Panc1 (cell line): Measurements from ENCODE around the gene RPUSD1. TPM values are rescaled to one million over a fixed set of nuclear protein-coding genes. Genes with fewer than 3 reads are reported as not detected.
A peak's percentile ranks its signal among the peaks of the same experiment; 100 is the strongest.

ENCODE experiments used
- ATAC-seq: fragments of 200-7000 bp; cut with Tn5 transposase; 2 replicates; pipeline ENCODE4 v1.9.1; 2020; ENCODE audit warnings: mild to moderate bottlenecking, moderate library complexity
- BruUV-seq: library from RNA; stranded (reverse); fragments of 400-500 nt; replicated peaks from 2 replicates; lab custom pipeline; 2021; lab: Mats Ljungman, UMichigan
- CTCF ChIA-PET: fragments of 300-600 bp; sonication (Branson Sonifier 250); formaldehyde crosslinking; loops from one replicate; lab custom pipeline; 2022; ENCODE audit warnings: antibody characterized with exemption; lab: Charles Lee
- POLR2A ChIA-PET: fragments of 300-600 bp; sonication (Branson Sonifier 250); formaldehyde crosslinking; loops from one replicate; lab custom pipeline; 2022; ENCODE audit warnings: antibody characterized with exemption; lab: Charles Lee
- DNase-seq: peaks from one replicate; pipeline ENCODE4 v3.0.0-alpha.2; 2010; ENCODE audit warnings: low read depth, low spot score
- H3K27ac ChIP-seq: 2 replicates; pipeline ENCODE4 v1.5.1; 2011; ENCODE audit warnings: mild to moderate bottlenecking, low read length, inconsistent platforms
- H3K27me3 ChIP-seq: fragments of 200-500 bp; sonication (Bioruptor generic); 2 replicates; pipeline ENCODE4 v1.6.0; 2014; ENCODE audit warnings: low read length, inconsistent platforms; ENCODE audit not compliant: control insufficient read depth, insufficient read depth
- H3K36me3 ChIP-seq: fragments of 200-500 bp; sonication (Bioruptor generic); 2 replicates; pipeline ENCODE4 v1.5.1; 2014; ENCODE audit warnings: inconsistent platforms, mild to moderate bottlenecking, low read length, moderate library complexity; ENCODE audit not compliant: control insufficient read depth, insufficient read depth
- H3K4me1 ChIP-seq: 2 replicates; pipeline ENCODE4 v1.5.1; 2011; ENCODE audit warnings: inconsistent platforms, mild to moderate bottlenecking, low read length, moderate library complexity; ENCODE audit not compliant: control insufficient read depth, insufficient read depth
- H3K4me3 ChIP-seq, 2 experiments: 2 replicates each; pipeline ENCODE4 v1.5.1; 2011 to 2012; ENCODE audit warnings: low read depth in 2 of 2, low read length in 2 of 2, mild to moderate bottlenecking in 2 of 2, inconsistent platforms in 1 of 2, moderate library complexity in 1 of 2
- H3K9me3 ChIP-seq: fragments of 200-500 bp; sonication (Bioruptor generic); 2 replicates; pipeline ENCODE4 v1.5.1; 2014; ENCODE audit warnings: low read depth, mild to moderate bottlenecking, inconsistent platforms, low read length, moderate library complexity; ENCODE audit not compliant: control insufficient read depth, insufficient read depth
- CTCF ChIP-seq: fragments of 450-650 bp; IDR thresholded peaks from 2 replicates; pipeline ENCODE4 v1.5.1; 2017; ENCODE audit warnings: mild to moderate bottlenecking
- POLR2AphosphoS5 ChIP-seq: IDR thresholded peaks from 2 replicates; pipeline ENCODE4 v1.6.1; 2012; ENCODE audit warnings: mild to moderate bottlenecking, low read depth, low read length, moderate library complexity
- SIN3A ChIP-seq: IDR thresholded peaks from 2 replicates; pipeline ENCODE4 v1.6.1; 2012; ENCODE audit warnings: low read depth, mild to moderate bottlenecking, low read length, moderate library complexity, borderline replicate concordance; ENCODE audit not compliant: insufficient read depth
- in situ Hi-C: cut with HindIII; loops from 2 replicates; pipeline ENCODE4 v1.10.0; 2016; ENCODE audit warnings: low sequenced_read_pairs, low pct_unique_long_range_greater_than_20kb
- intact Hi-C: fragments of 100-400 bp; cut with micrococcal nuclease; formaldehyde crosslinking; loops from one replicate; pipeline ENCODE4 v1.10.0; 2022; ENCODE audit not compliant: unreplicated experiment
- total RNA-seq: library from RNA; stranded (reverse); gene quantifications from one replicate; pipeline ENCODE4 v1.2.1, GENCODE V29; 2021; ENCODE audit not compliant: unreplicated experiment
- TF ChIP-seq, protein P1 (sequence below), 2 experiments: IDR thresholded peaks; 2 replicates each; pipeline ENCODE4 v1.6.1; 2011 to 2012; ENCODE audit warnings: low read depth in 2 of 2, control low read depth in 1 of 2, low read length in 1 of 2, mild to moderate bottlenecking in 1 of 2, moderate library complexity in 1 of 2; ENCODE audit not compliant: insufficient read depth in 1 of 2

Gene RPUSD1
- total RNA-seq, 1 experiment from 2014 or later: 61.1 TPM

- in situ Hi-C loops (no loop called here), intact Hi-C loops (no loop called here)
- peaks cover 48% of the 10 kb centered on the region for H3K4me1 ChIP-seq
- H3K27me3 ChIP-seq: no peaks in the 10 kb centered on the region
- H3K4me3 ChIP-seq: peak within 1 kb of the TSS in 1 of 2 experiments; percentile 7; a peak in 1 of 4 replicates
- ATAC-seq (peak; percentile 41), DNase-seq (no peak)
- CTCF ChIA-PET: no interaction called here
- POLR2A ChIA-PET: no interaction called here
- no peaks in the 10 kb centered on the region for H3K36me3 ChIP-seq
- H3K27ac ChIP-seq: no peak within 1 kb of the TSS
- no peaks in the 10 kb centered on the region for H3K9me3 ChIP-seq
- no TSS peak for BruUV-seq
- TF ChIP-seq CTCF: no peak
- TF ChIP-seq, protein P1, sequence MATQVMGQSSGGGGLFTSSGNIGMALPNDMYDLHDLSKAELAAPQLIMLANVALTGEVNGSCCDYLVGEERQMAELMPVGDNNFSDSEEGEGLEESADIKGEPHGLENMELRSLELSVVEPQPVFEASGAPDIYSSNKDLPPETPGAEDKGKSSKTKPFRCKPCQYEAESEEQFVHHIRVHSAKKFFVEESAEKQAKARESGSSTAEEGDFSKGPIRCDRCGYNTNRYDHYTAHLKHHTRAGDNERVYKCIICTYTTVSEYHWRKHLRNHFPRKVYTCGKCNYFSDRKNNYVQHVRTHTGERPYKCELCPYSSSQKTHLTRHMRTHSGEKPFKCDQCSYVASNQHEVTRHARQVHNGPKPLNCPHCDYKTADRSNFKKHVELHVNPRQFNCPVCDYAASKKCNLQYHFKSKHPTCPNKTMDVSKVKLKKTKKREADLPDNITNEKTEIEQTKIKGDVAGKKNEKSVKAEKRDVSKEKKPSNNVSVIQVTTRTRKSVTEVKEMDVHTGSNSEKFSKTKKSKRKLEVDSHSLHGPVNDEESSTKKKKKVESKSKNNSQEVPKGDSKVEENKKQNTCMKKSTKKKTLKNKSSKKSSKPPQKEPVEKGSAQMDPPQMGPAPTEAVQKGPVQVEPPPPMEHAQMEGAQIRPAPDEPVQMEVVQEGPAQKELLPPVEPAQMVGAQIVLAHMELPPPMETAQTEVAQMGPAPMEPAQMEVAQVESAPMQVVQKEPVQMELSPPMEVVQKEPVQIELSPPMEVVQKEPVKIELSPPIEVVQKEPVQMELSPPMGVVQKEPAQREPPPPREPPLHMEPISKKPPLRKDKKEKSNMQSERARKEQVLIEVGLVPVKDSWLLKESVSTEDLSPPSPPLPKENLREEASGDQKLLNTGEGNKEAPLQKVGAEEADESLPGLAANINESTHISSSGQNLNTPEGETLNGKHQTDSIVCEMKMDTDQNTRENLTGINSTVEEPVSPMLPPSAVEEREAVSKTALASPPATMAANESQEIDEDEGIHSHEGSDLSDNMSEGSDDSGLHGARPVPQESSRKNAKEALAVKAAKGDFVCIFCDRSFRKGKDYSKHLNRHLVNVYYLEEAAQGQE (IDR thresholded peaks at IDR 0.05; ENCODE audit: insufficient read depth in 1 of 2, low read depth in 2 of 2, low read length in 1 of 2): no peak
- TF ChIP-seq SIN3A: no peak
- TF ChIP-seq POLR2AphosphoS5: peak; percentile 37; the same call in 1 of the 2 replicates
Measured at GRCh38 chr16:799948-800833, 12.0 kb upstream of the RPUSD1 start, which contains the start of gene GNG13. TSS of gene GNG13 (minus strand) at chr16:800734. CDS start at chr16:799077, 1,657 bp downstream.

GRCh38 chr16:799111-799947, 11.1 kb upstream of the RPUSD1 start:
- Histone ChIP-seq H3K27me3 (no peaks in the 10 kb centered on the region), H3K4me3 (no peak overlapping the region), H3K9me3 (no peaks in the 10 kb centered on the region), H3K4me1 (peaks cover 44% of the 10 kb centered on the region), H3K36me3 (no peaks in the 10 kb centered on the region), H3K27ac (no peak overlapping the region)
- in situ Hi-C loops: no loop called here
- intact Hi-C loops: no loop called here
- TF ChIP-seq POLR2AphosphoS5 (peak; percentile 20; the same call in 1 of the 2 replicates), CTCF (no peak), SIN3A (no peak)
- CTCF ChIA-PET: no interaction called here
- POLR2A ChIA-PET: no interaction called here
- DNase-seq: no peak
- no TSS peak for BruUV-seq
- peak; percentile 16 for ATAC-seq
